ENCODE data around the gene STAB1. TPM values are rescaled to one million over a fixed set of nuclear protein-coding genes. Genes with fewer than 3 reads are reported as not detected.

Gene STAB1
- total and polyA plus RNA-seq, 2 of the 13 experiments (the other 11 are each of a cell fraction or from before 2014, with no cell fraction given), result 0.09 to 0.34 TPM

- TF ChIP-seq FUBP1 (CRISPR knock-in tag; IDR thresholded peaks at IDR 0.05; ENCODE audit: borderline replicate concordance) (no peak), SNAI1 (CRISPR knock-in tag; IDR thresholded peaks at IDR 0.05; ENCODE audit: borderline replicate concordance) (no peak), ZNF609 (CRISPR knock-in tag; IDR thresholded peaks at IDR 0.05; ENCODE audit: borderline replicate concordance) (peak; percentile 71; the same call in 1 of the 2 replicates), HMGXB4 (CRISPR knock-in tag; IDR thresholded peaks at IDR 0.05; ENCODE audit: borderline replicate concordance in 1 of 2, low read depth in 1 of 2) (peak; percentile 82 to 84; a peak in 3 of 4 replicates), LCORL (IDR thresholded peaks at IDR 0.05) (no peak), LCORL (CRISPR knock-in tag; IDR thresholded peaks at IDR 0.05) (peak; percentile 69), PBX3 (CRISPR knock-in tag; IDR thresholded peaks at IDR 0.05; ENCODE audit: borderline replicate concordance) (0 out of 2 replicates have a peak, but pooled peaks have one; percentile 53), GPBP1L1 (CRISPR knock-in tag; IDR thresholded peaks at IDR 0.05) (no peak), RFX3 (CRISPR knock-in tag; IDR thresholded peaks at IDR 0.05) (no peak), ZNF317 (CRISPR knock-in tag; IDR thresholded peaks at IDR 0.05) (0 out of 2 replicates have a peak, but pooled peaks have one; percentile 48), ZNF850 (CRISPR knock-in tag; conservative IDR thresholded peaks at IDR 0.05) (0 out of 2 replicates have a peak, but pooled peaks have one; percentile 62), ZNF326 (CRISPR knock-in tag; IDR thresholded peaks at IDR 0.05; ENCODE audit: borderline replicate concordance) (peak; percentile 97), KDM1A (CRISPR knock-in tag; IDR thresholded peaks at IDR 0.05) (no peak; the same call in 1 of the 2 replicates)
Observed at GRCh38 chr3:52536369-52537164, 41.4 kb downstream of the STAB1 start, which contains the start of gene UQCC5 (continued).

All from HepG2 (cell line).